GM12878 (cell line): ENCODE results near the gene GPBP1L1.

Experiments used
- BCLAF1 ChIP-seq: fragments of 450-650 bp; IDR thresholded peaks from 2 replicates; pipeline ENCODE4 v1.6.1; 2017; ENCODE audit warnings: antibody characterized with exemption, mild to moderate bottlenecking, moderate library complexity
- CEBPB ChIP-seq, 2 experiments: fragments of 150-350 bp in 1 of 2; IDR thresholded peaks; 2 replicates each; pipeline ENCODE4 v1.6.1; 2012 to 2014; ENCODE audit warnings: low read depth in 2 of 2, low read length in 2 of 2, borderline replicate concordance in 1 of 2, inconsistent platforms in 1 of 2
- CREB1 ChIP-seq: IDR thresholded peaks from 2 replicates; pipeline ENCODE4 v1.6.1; 2012; ENCODE audit warnings: low read depth, mild to moderate bottlenecking, inconsistent platforms
- GATAD2B ChIP-seq: fragments of 450-650 bp; conservative IDR thresholded peaks from 2 replicates; pipeline ENCODE4 v1.6.1; 2017; ENCODE audit warnings: low read depth, mild to moderate bottlenecking, moderate library complexity
- MAX ChIP-seq: IDR thresholded peaks from 2 replicates; pipeline ENCODE4 v1.6.1; 2012; ENCODE audit warnings: low read depth, low read length, improper control_type of control experiment
- MYC ChIP-seq: IDR thresholded peaks from 2 replicates; pipeline ENCODE4 v1.6.1; 2011; ENCODE audit warnings: mild to moderate bottlenecking, low read length, moderate library complexity, inconsistent platforms; ENCODE audit not compliant: insufficient read depth, insufficient replicate concordance, insufficient read length, severe bottlenecking
- NR2C2 ChIP-seq: IDR thresholded peaks from 2 replicates; pipeline ENCODE4 v1.6.1; 2011; ENCODE audit warnings: borderline replicate concordance, low read depth; ENCODE audit not compliant: control insufficient read depth, insufficient read length
- POLR2A ChIP-seq: IDR thresholded peaks from 2 replicates; pipeline ENCODE4 v1.6.1; 2011; ENCODE audit warnings: low read depth, mild to moderate bottlenecking, low read length
- RCOR1 ChIP-seq: conservative IDR thresholded peaks from 2 replicates; pipeline ENCODE4 v1.6.1; 2012; ENCODE audit warnings: low read depth, low read length, improper control_type of control experiment
- USF2 ChIP-seq: IDR thresholded peaks from 2 replicates; pipeline ENCODE4 v1.6.1; 2011; ENCODE audit warnings: low read depth, low read length, improper control_type of control experiment, borderline replicate concordance
- YY1 ChIP-seq: IDR thresholded peaks from 2 replicates; pipeline ENCODE4 v1.6.1; 2011; ENCODE audit warnings: low read depth, mild to moderate bottlenecking, low read length
- ZBTB4 ChIP-seq: fragments of 450-650 bp; formaldehyde crosslinking; IDR thresholded peaks from 2 replicates; pipeline ENCODE4 v1.4.0; 2022; ENCODE audit warnings: mild to moderate bottlenecking, moderate library complexity

GRCh38 chr1:45635211-45635610 is 51.1 kb downstream of the GPBP1L1 start:
- TF ChIP-seq CREB1 (no peak), MAX (no peak), RCOR1 (no peak), BCLAF1 (no peak), GATAD2B (no peak), NR2C2 (no peak), CEBPB (IDR thresholded peaks at IDR 0.05; ENCODE audit: borderline replicate concordance in 1 of 2, low read depth in 2 of 2, low read length in 2 of 2) (no peak), MYC (no peak), USF2 (no peak), POLR2A (no peak), YY1 (no peak), ZBTB4 (CRISPR knock-in tag) (no peak)
